ENCODE measurements around the gene ALDH9A1. TPM values are rescaled to one million over a fixed set of nuclear protein-coding genes. Genes with fewer than 3 reads are reported as not detected.
"Not testable (repeated sequence)": the region's sequence is repeated elsewhere in the genome, so short reads cannot be mapped to it uniquely, and the experiment has no call there.

ALDH9A1 gene
- total RNA-seq, 1 donor from 2014 or later = 98.1 TPM

DNA sequence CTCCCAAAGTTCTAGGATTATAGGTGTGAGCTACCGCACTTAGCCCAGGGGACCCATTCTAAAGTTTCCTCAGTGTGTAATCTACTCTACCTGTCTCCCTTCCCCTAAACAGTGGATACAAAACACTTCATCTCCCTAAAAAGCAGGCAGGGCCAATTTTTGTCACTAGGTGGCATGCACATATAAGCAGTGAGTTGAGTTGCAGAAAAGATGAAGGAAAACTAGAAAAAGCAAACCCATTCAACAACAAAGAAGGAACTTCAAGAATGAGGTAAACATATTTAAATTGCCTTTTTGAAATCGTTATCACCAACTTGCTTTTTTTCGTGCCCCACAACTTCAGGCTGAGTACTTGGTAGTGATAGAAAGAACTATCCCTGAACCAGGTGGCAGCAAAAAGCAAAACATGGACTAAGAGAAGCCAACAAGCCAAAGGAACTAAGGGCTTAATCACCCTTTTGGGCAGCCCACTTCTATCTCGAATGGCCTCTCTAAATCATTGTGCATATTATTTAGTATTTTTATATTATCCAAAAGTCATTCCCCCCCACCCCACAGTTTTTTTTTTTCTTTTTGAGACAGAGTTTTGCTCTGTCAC is 19.7 kb upstream of the ALDH9A1 start:
- Histone ChIP-seq H3K9ac (ENCODE audit: low read depth in 1 of 3, low read length in 3 of 3) (no peak overlapping the region), H3K27me3 (ENCODE audit: control insufficient read depth in 3 of 3, insufficient read depth in 3 of 3, low read length in 3 of 3) (no peaks in the 10 kb centered on the region), H3K36me3 (ENCODE audit: control insufficient read depth in 3 of 3, insufficient read depth in 3 of 3, low read length in 3 of 3) (no peaks in the 10 kb centered on the region), H3K4me1 (ENCODE audit: control insufficient read depth in 3 of 3, insufficient read depth in 3 of 3, low read length in 3 of 3) (no peaks in the 10 kb centered on the region), H3K4me3 (ENCODE audit: low read length in 3 of 3) (no peak overlapping the region), H3K9me3 (ENCODE audit: control insufficient read depth in 3 of 3, low read length in 3 of 3) (no peaks in the 10 kb centered on the region), H3K27ac (ENCODE audit: low read depth, low read length) (no peak overlapping the region)

- H3K27me3 ChIP-seq (ENCODE audit: control insufficient read depth in 3 of 3, insufficient read depth in 3 of 3, low read length in 3 of 3); H3K27ac ChIP-seq (ENCODE audit: low read depth, low read length); H3K4me3 ChIP-seq (ENCODE audit: low read length in 3 of 3); H3K36me3 ChIP-seq (ENCODE audit: control insufficient read depth in 3 of 3, insufficient read depth in 3 of 3, low read length in 3 of 3); H3K4me1 ChIP-seq (ENCODE audit: control insufficient read depth in 3 of 3, insufficient read depth in 3 of 3, low read length in 3 of 3); H3K9me3 ChIP-seq (ENCODE audit: control insufficient read depth in 3 of 3, low read length in 3 of 3); H3K9ac ChIP-seq (ENCODE audit: low read depth in 1 of 3, low read length in 3 of 3): not testable (repeated sequence)
Observed at GRCh38 chr1:165716265-165717051, 18.1 kb upstream of the ALDH9A1 start.

- H3K9ac ChIP-seq (ENCODE audit: low read depth in 1 of 3, low read length in 3 of 3) = no peak overlapping the region
- H3K4me3 ChIP-seq (ENCODE audit: low read length in 3 of 3) = no peak overlapping the region
- H3K4me1 ChIP-seq (ENCODE audit: control insufficient read depth in 3 of 3, insufficient read depth in 3 of 3, low read length in 3 of 3) = no peaks in the 10 kb centered on the region
- H3K9me3 ChIP-seq (ENCODE audit: control insufficient read depth in 3 of 3, low read length in 3 of 3) = no peaks in the 10 kb centered on the region
- no peaks in the 10 kb centered on the region for H3K36me3 ChIP-seq (ENCODE audit: control insufficient read depth in 3 of 3, insufficient read depth in 3 of 3, low read length in 3 of 3)
- H3K27me3 ChIP-seq (ENCODE audit: control insufficient read depth in 3 of 3, insufficient read depth in 3 of 3, low read length in 3 of 3) = no peaks in the 10 kb centered on the region
- no peak overlapping the region for H3K27ac ChIP-seq (ENCODE audit: low read depth, low read length)
Observed at GRCh38 chr1:165712764-165713163, 14.4 kb upstream of the ALDH9A1 start.

DNA sequence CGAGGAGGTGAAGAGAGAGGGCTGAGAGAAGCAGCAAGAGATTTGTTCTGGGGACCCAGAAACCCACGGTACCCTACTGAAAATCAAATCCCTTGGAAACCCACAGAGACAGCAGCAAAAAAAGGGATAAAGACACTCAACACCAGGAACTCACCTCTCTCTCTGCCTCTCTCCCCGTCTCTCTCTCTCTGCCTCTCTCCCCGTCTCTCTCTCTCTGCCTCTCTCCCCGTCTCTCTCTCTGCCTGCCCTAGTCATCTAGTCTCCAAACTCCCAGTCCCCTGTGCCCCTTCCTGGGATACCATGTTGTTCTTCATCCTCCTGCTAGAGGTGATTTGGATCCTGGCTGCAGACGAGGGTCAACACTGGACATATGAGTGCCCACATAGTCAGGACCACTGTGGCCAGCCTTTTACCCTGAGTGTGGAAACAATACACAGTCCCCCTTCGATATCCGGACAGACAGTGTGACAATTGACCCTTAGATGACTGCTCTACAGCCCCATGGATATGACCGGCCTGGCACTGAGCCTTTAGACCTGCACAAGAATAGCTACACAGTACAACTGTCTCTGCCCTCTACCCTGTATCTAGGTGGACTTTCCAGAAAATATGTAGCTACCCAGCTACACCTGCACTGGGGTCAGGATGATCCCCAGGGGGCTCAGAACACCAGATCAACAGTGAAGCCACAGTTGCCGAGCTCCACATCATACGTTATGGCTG is 9.8 kb upstream of the ALDH9A1 start:
- no peak overlapping the region for H3K27ac ChIP-seq (ENCODE audit: low read depth, low read length)
- no peaks in the 10 kb centered on the region for H3K36me3 ChIP-seq (ENCODE audit: control insufficient read depth in 3 of 3, insufficient read depth in 3 of 3, low read length in 3 of 3)
- H3K4me1 ChIP-seq (ENCODE audit: control insufficient read depth in 3 of 3, insufficient read depth in 3 of 3, low read length in 3 of 3) = no peaks in the 10 kb centered on the region
- no peaks in the 10 kb centered on the region for H3K27me3 ChIP-seq (ENCODE audit: control insufficient read depth in 3 of 3, insufficient read depth in 3 of 3, low read length in 3 of 3)
- H3K4me3 ChIP-seq (ENCODE audit: low read length in 3 of 3) = no peak overlapping the region
- no peaks in the 10 kb centered on the region for H3K9me3 ChIP-seq (ENCODE audit: control insufficient read depth in 3 of 3, low read length in 3 of 3)
- H3K9ac ChIP-seq (ENCODE audit: low read depth in 1 of 3, low read length in 3 of 3) = no peak overlapping the region

DNA sequence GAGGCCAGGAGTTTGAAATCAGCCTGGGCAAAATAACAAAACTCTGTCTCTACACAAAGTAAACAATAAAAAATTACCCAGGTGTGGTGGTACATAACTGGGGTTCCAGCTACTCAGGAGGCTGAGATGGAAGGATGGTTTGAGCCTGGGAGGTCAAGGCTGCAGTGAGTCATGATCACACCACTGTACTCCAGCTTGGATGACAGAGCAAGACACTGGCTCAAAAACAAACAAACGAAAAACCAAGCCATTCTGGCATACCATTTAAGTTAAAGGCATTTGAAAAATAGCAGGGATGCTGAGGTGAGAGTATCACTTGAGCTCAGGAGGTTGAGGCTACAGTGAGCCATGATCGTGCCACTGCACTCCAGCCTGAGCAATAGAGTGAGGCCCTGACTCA is 5.3 kb upstream of the ALDH9A1 start:
- H3K9ac ChIP-seq (ENCODE audit: low read depth in 1 of 3, low read length in 3 of 3) = no peak overlapping the region
- H3K36me3 ChIP-seq (ENCODE audit: control insufficient read depth in 3 of 3, insufficient read depth in 3 of 3, low read length in 3 of 3) = no peaks in the 10 kb centered on the region
- H3K9me3 ChIP-seq (ENCODE audit: control insufficient read depth in 3 of 3, low read length in 3 of 3) = no peaks in the 10 kb centered on the region

GRCh38 chr1:165701922-165702321 is 3.6 kb upstream of the ALDH9A1 start:
- H3K27ac ChIP-seq (ENCODE audit: low read depth, low read length); H3K36me3 ChIP-seq (ENCODE audit: control insufficient read depth in 3 of 3, insufficient read depth in 3 of 3, low read length in 3 of 3); H3K9me3 ChIP-seq (ENCODE audit: control insufficient read depth in 3 of 3, low read length in 3 of 3); H3K4me3 ChIP-seq (ENCODE audit: low read length in 3 of 3); H3K9ac ChIP-seq (ENCODE audit: low read depth in 1 of 3, low read length in 3 of 3); H3K27me3 ChIP-seq (ENCODE audit: control insufficient read depth in 3 of 3, insufficient read depth in 3 of 3, low read length in 3 of 3): not testable (repeated sequence)
- peaks cover 0 to 10% (median 10%) of the 10 kb centered on the region in 3 donors for H3K4me1 ChIP-seq (ENCODE audit: control insufficient read depth in 3 of 3, insufficient read depth in 3 of 3, low read length in 3 of 3)

More for the DNA sequence above, 5.3 kb upstream of the ALDH9A1 start:
- no peak overlapping the region for H3K4me3 ChIP-seq (ENCODE audit: low read length in 3 of 3)
- no peak overlapping the region for H3K27ac ChIP-seq (ENCODE audit: low read depth, low read length)
- H3K27me3 ChIP-seq (ENCODE audit: control insufficient read depth in 3 of 3, insufficient read depth in 3 of 3, low read length in 3 of 3) = no peaks in the 10 kb centered on the region
- H3K4me1 ChIP-seq (ENCODE audit: control insufficient read depth in 3 of 3, insufficient read depth in 3 of 3, low read length in 3 of 3) = peaks cover 0 to 2% (median 0%) of the 10 kb centered on the region in 3 donors

- peaks cover 9 to 20% (median 18%) of the 10 kb centered on the region in 3 donors for H3K4me1 ChIP-seq (ENCODE audit: control insufficient read depth in 3 of 3, insufficient read depth in 3 of 3, low read length in 3 of 3)
- H3K36me3 ChIP-seq (ENCODE audit: control insufficient read depth in 3 of 3, insufficient read depth in 3 of 3, low read length in 3 of 3) = no peaks in the 10 kb centered on the region
- H3K27me3 ChIP-seq (ENCODE audit: control insufficient read depth in 3 of 3, insufficient read depth in 3 of 3, low read length in 3 of 3) = no peaks in the 10 kb centered on the region
- no peaks in the 10 kb centered on the region for H3K9me3 ChIP-seq (ENCODE audit: control insufficient read depth in 3 of 3, low read length in 3 of 3)
- no peak overlapping the region for H3K27ac ChIP-seq (ENCODE audit: low read depth, low read length)
- H3K9ac ChIP-seq (ENCODE audit: low read depth in 1 of 3, low read length in 3 of 3) = no peak overlapping the region
- H3K4me3 ChIP-seq (ENCODE audit: low read length in 3 of 3) = no peak overlapping the region
Observed at GRCh38 chr1:165699577-165699976, 1.2 kb upstream of the ALDH9A1 start.

DNA sequence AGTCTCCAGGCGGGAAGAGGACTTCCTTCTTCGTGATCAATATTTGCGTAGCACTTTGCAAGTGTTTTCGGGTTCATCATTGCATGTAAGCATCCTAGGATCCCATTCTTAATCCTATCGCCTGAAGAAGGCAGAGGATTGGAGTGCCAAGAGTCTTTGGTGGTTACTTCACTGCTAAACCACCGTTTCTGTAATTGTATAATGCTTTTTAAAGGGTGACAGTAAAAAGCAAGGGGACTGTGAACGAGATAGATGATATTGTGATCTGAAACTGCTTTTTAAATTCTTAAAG is 345 bp upstream of the ALDH9A1 start:
- Histone ChIP-seq H3K27me3 (ENCODE audit: control insufficient read depth in 3 of 3, insufficient read depth in 3 of 3, low read length in 3 of 3) (no peaks in the 10 kb centered on the region), H3K36me3 (ENCODE audit: control insufficient read depth in 3 of 3, insufficient read depth in 3 of 3, low read length in 3 of 3) (peaks cover 0 to 5% (median 0%) of the 10 kb centered on the region in 3 donors), H3K27ac (ENCODE audit: low read depth, low read length) (peak overlapping the region; percentile 93), H3K4me3 (ENCODE audit: low read length in 3 of 3) (peak overlapping the region; percentile 75 to 96 (median 93)), H3K4me1 (ENCODE audit: control insufficient read depth in 3 of 3, insufficient read depth in 3 of 3, low read length in 3 of 3) (peaks cover 9 to 20% (median 18%) of the 10 kb centered on the region in 3 donors), H3K9me3 (ENCODE audit: control insufficient read depth in 3 of 3, low read length in 3 of 3) (no peaks in the 10 kb centered on the region), H3K9ac (ENCODE audit: low read depth in 1 of 3, low read length in 3 of 3) (peak overlapping the region; percentile 78 to 95 (median 94))

- peak overlapping the region in 2 of 3 donors; percentile 94 to 95 for H3K9ac ChIP-seq (ENCODE audit: low read depth in 1 of 3, low read length in 3 of 3)
- H3K9me3 ChIP-seq (ENCODE audit: control insufficient read depth in 3 of 3, low read length in 3 of 3) = no peaks in the 10 kb centered on the region
- H3K27me3 ChIP-seq (ENCODE audit: control insufficient read depth in 3 of 3, insufficient read depth in 3 of 3, low read length in 3 of 3) = no peaks in the 10 kb centered on the region
- peak overlapping the region; percentile 93 for H3K27ac ChIP-seq (ENCODE audit: low read depth, low read length)
- peaks cover 9 to 20% (median 18%) of the 10 kb centered on the region in 3 donors for H3K4me1 ChIP-seq (ENCODE audit: control insufficient read depth in 3 of 3, insufficient read depth in 3 of 3, low read length in 3 of 3)
- H3K4me3 ChIP-seq (ENCODE audit: low read length in 3 of 3) = peak overlapping the region; percentile 87 to 97 (median 96)
- H3K36me3 ChIP-seq (ENCODE audit: control insufficient read depth in 3 of 3, insufficient read depth in 3 of 3, low read length in 3 of 3) = peaks cover 0 to 5% (median 0%) of the 10 kb centered on the region in 3 donors
Observed at GRCh38 chr1:165697491-165697880, 876 bp downstream of the ALDH9A1 start.

- H3K27ac ChIP-seq (ENCODE audit: low read depth, low read length) = no peak overlapping the region
- peak overlapping the region in 1 of 3 donors; percentile 27 for H3K9ac ChIP-seq (ENCODE audit: low read depth in 1 of 3, low read length in 3 of 3)
- peak overlapping the region in 2 of 3 donors; percentile 23 to 87 for H3K4me3 ChIP-seq (ENCODE audit: low read length in 3 of 3)
- H3K4me1 ChIP-seq (ENCODE audit: control insufficient read depth in 3 of 3, insufficient read depth in 3 of 3, low read length in 3 of 3) = peaks cover 9 to 20% (median 18%) of the 10 kb centered on the region in 3 donors
- H3K9me3 ChIP-seq (ENCODE audit: control insufficient read depth in 3 of 3, low read length in 3 of 3) = no peaks in the 10 kb centered on the region
- no peaks in the 10 kb centered on the region for H3K27me3 ChIP-seq (ENCODE audit: control insufficient read depth in 3 of 3, insufficient read depth in 3 of 3, low read length in 3 of 3)
- peaks cover 0 to 5% (median 0%) of the 10 kb centered on the region in 3 donors for H3K36me3 ChIP-seq (ENCODE audit: control insufficient read depth in 3 of 3, insufficient read depth in 3 of 3, low read length in 3 of 3)
Observed at GRCh38 chr1:165696625-165697100, 1.7 kb downstream of the ALDH9A1 start.

All from skeletal muscle tissue (tissue), 4 donors.